Neural cell (in vitro differentiated cells): ENCODE measurements around the gene IL3. TPM values are rescaled to one million over a fixed set of nuclear protein-coding genes. Genes with fewer than 3 reads are reported as not detected.

Experiments
- H2AFZ ChIP-seq: fragments of 200-600, 300-800 bp; sonication (generic), shearing (Covaris generic); 2 replicates; pipeline ENCODE4 v1.6.0; 2014; ENCODE audit warnings: low read depth, mild to moderate bottlenecking, antibody characterized with exemption, low read length, moderate library complexity
- H3F3A ChIP-seq: fragments of 200-600 bp; shearing (Covaris generic); 2 replicates; pipeline ENCODE4 v1.6.1; 2016; ENCODE audit warnings: mild to moderate bottlenecking, moderate library complexity, mixed read lengths, antibody characterized with exemption, low read length; ENCODE audit not compliant: insufficient read depth, poor library complexity, severe bottlenecking
- H3K27ac ChIP-seq: fragments of 200-600, 300-800 bp; sonication (generic), shearing (Covaris generic); 2 replicates; pipeline ENCODE4 v1.5.1; 2014; ENCODE audit warnings: mild to moderate bottlenecking, low read length, moderate library complexity
- H3K27me3 ChIP-seq: fragments of 300-800, 200-600 bp; sonication (generic), shearing (Covaris generic); 2 replicates; pipeline ENCODE4 v1.6.0; 2014; ENCODE audit warnings: mild to moderate bottlenecking, low read depth, low read length, moderate library complexity; ENCODE audit not compliant: insufficient read depth
- H3K36me3 ChIP-seq: fragments of 300-800, 200-600 bp; sonication (generic), shearing (Covaris generic); 2 replicates; pipeline ENCODE4 v1.5.1; 2014; ENCODE audit warnings: mild to moderate bottlenecking, antibody characterized with exemption, low read length, moderate library complexity; ENCODE audit not compliant: insufficient read depth
- H3K4me2 ChIP-seq: fragments of 300-800, 200-600 bp; sonication (generic), shearing (Covaris generic); 2 replicates; pipeline ENCODE4 v1.6.0; 2014; ENCODE audit warnings: mild to moderate bottlenecking, low read length
- H3K4me3 ChIP-seq: fragments of 300-800, 200-600 bp; sonication (generic), shearing (Covaris generic); 2 replicates; pipeline ENCODE4 v1.5.1; 2014; ENCODE audit warnings: mild to moderate bottlenecking, low read length, moderate library complexity
- H3K79me2 ChIP-seq: fragments of 200-600 bp; shearing (Covaris generic); replicated peaks from 2 replicates; pipeline ENCODE4 v1.6.0; 2014; ENCODE audit warnings: mild to moderate bottlenecking, low read length, moderate library complexity; ENCODE audit not compliant: insufficient read depth
- H3K9ac ChIP-seq: fragments of 300-800, 200-600 bp; sonication (generic), shearing (Covaris generic); 2 replicates; pipeline ENCODE4 v1.6.1; 2016; ENCODE audit warnings: mild to moderate bottlenecking, low read length, mixed read lengths
- H3K9me2 ChIP-seq: fragments of 200-600 bp; shearing (Covaris generic); 2 replicates; pipeline ENCODE4 v1.6.1; 2016; ENCODE audit warnings: mild to moderate bottlenecking, low read length, mixed read lengths; ENCODE audit not compliant: insufficient read depth
- H3K9me3 ChIP-seq: fragments of 200-600, 300-800 bp; sonication (generic), shearing (Covaris generic); 2 replicates; pipeline ENCODE4 v1.6.1; 2016; ENCODE audit warnings: mild to moderate bottlenecking, mixed run types, low read length, moderate library complexity, mixed read lengths
- H4K20me1 ChIP-seq: fragments of 200-600 bp; shearing (Covaris generic); 2 replicates; pipeline ENCODE4 v1.6.1; 2016; ENCODE audit warnings: mild to moderate bottlenecking, mixed run types; ENCODE audit not compliant: insufficient read depth
- EP300 ChIP-seq: fragments of 450-650 bp; conservative IDR thresholded peaks from 2 replicates; pipeline ENCODE4 v1.6.1; 2014; ENCODE audit warnings: antibody characterized with exemption, mild to moderate bottlenecking, moderate library complexity; ENCODE audit not compliant: poor library complexity, severe bottlenecking
- EZH2 ChIP-seq: fragments of 200-600, 300-800 bp; shearing (Covaris generic), sonication (generic); IDR thresholded peaks from 2 replicates; pipeline ENCODE4 v1.6.1; 2014; ENCODE audit warnings: antibody characterized with exemption, low read length, borderline replicate concordance, mild to moderate bottlenecking; ENCODE audit not compliant: insufficient read depth, poor library complexity, severe bottlenecking
- MXI1 ChIP-seq: fragments of 450-650 bp; conservative IDR thresholded peaks from 2 replicates; pipeline ENCODE4 v1.6.1; 2014; ENCODE audit warnings: antibody characterized with exemption, mild to moderate bottlenecking; ENCODE audit not compliant: poor library complexity, severe bottlenecking
- POLR2AphosphoS5 ChIP-seq: IDR thresholded peaks from 2 replicates; pipeline ENCODE4 v1.6.1; 2012
- RAD21 ChIP-seq: fragments of 450-650 bp; conservative IDR thresholded peaks from 2 replicates; pipeline ENCODE4 v1.6.1; 2014; ENCODE audit warnings: antibody characterized with exemption, mild to moderate bottlenecking, moderate library complexity
- SMC3 ChIP-seq: fragments of 450-650 bp; conservative IDR thresholded peaks from 2 replicates; pipeline ENCODE4 v1.6.1; 2014; ENCODE audit warnings: antibody characterized with exemption, mild to moderate bottlenecking, moderate library complexity; ENCODE audit not compliant: poor library complexity
- TAF1 ChIP-seq: IDR thresholded peaks from 2 replicates; pipeline ENCODE4 v1.6.1; 2012; ENCODE audit warnings: low read depth
- polyA plus RNA-seq: library from polyadenylated mRNA; depleted of rRNA; stranded (reverse); fragments of >200 nt; gene quantifications from 2 replicates; pipeline ENCODE4 v1.2.3, GENCODE V29; 2014
- TF ChIP-seq, protein P1 (sequence below): IDR thresholded peaks from 2 replicates; pipeline ENCODE4 v1.6.1; 2012; ENCODE audit warnings: borderline replicate concordance
- TF ChIP-seq, protein P2 (sequence below): fragments of 450-650 bp; IDR thresholded peaks from 2 replicates; pipeline ENCODE4 v1.5.1; 2014; ENCODE audit warnings: antibody characterized with exemption, mild to moderate bottlenecking, moderate library complexity; ENCODE audit not compliant: poor library complexity, severe bottlenecking

Gene IL3
- polyA plus RNA-seq, 1 donor from 2014 or later = not detected

- H3K27me3 ChIP-seq = no peaks in the 10 kb centered on the region
- no peaks in the 10 kb centered on the region for H3K9me2 ChIP-seq
- H3F3A ChIP-seq = peaks cover 9% of the 10 kb centered on the region
- no peaks in the 10 kb centered on the region for H3K79me2 ChIP-seq
- no peak overlapping the region for H3K9ac ChIP-seq
- H3K9me3 ChIP-seq = no peaks in the 10 kb centered on the region
- H3K27ac ChIP-seq = no peak overlapping the region
- TF ChIP-seq EZH2 (no peak), EP300 (no peak), SMC3 (no peak), RAD21 (no peak)
- TF ChIP-seq, protein P1, sequence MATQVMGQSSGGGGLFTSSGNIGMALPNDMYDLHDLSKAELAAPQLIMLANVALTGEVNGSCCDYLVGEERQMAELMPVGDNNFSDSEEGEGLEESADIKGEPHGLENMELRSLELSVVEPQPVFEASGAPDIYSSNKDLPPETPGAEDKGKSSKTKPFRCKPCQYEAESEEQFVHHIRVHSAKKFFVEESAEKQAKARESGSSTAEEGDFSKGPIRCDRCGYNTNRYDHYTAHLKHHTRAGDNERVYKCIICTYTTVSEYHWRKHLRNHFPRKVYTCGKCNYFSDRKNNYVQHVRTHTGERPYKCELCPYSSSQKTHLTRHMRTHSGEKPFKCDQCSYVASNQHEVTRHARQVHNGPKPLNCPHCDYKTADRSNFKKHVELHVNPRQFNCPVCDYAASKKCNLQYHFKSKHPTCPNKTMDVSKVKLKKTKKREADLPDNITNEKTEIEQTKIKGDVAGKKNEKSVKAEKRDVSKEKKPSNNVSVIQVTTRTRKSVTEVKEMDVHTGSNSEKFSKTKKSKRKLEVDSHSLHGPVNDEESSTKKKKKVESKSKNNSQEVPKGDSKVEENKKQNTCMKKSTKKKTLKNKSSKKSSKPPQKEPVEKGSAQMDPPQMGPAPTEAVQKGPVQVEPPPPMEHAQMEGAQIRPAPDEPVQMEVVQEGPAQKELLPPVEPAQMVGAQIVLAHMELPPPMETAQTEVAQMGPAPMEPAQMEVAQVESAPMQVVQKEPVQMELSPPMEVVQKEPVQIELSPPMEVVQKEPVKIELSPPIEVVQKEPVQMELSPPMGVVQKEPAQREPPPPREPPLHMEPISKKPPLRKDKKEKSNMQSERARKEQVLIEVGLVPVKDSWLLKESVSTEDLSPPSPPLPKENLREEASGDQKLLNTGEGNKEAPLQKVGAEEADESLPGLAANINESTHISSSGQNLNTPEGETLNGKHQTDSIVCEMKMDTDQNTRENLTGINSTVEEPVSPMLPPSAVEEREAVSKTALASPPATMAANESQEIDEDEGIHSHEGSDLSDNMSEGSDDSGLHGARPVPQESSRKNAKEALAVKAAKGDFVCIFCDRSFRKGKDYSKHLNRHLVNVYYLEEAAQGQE = no peak
- H2AFZ ChIP-seq = no peak overlapping the region
- H3K36me3 ChIP-seq = no peaks in the 10 kb centered on the region
- no peak overlapping the region for H3K4me2 ChIP-seq
- no peaks in the 10 kb centered on the region for H4K20me1 ChIP-seq
- H3K4me3 ChIP-seq = no peak overlapping the region
Measured at GRCh38 chr5:132095077-132095410, 34.6 kb downstream of the IL3 start.

DNA sequence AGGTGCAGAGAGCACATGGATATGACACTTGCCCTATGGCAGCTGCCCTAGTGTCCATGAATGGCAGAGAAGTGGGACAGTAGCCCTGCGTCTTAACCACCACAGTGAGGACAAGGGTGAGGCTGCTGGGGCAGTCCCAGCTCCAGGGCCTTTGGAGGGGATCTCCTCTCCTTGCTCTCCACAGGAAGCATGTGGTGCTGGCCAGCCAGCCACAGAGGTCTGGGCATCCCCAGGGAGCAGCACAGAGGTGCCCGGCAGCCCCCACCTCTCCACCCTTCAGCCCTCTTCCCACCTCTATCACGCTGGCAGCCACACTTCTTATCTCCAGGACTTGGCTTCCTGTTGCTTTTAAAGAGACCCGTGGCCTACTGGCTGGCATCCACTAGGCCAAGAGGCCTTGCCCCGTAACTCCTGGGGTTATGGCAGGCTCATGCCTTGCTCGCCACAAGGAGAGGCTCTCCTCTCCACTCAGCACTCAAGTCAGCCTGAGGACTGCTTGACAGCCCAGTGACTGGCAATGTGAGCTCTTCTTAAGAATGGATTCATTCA, 35.0 kb downstream of the IL3 start:
- Histone ChIP-seq H4K20me1 (no peaks in the 10 kb centered on the region), H3K27me3 (no peaks in the 10 kb centered on the region), H3K4me3 (no peak overlapping the region), H3K9ac (no peak overlapping the region), H3K36me3 (no peaks in the 10 kb centered on the region), H3K79me2 (no peaks in the 10 kb centered on the region), H3F3A (peaks cover 9% of the 10 kb centered on the region), H3K9me2 (no peaks in the 10 kb centered on the region), H3K27ac (no peak overlapping the region), H2AFZ (no peak overlapping the region), H3K4me2 (no peak overlapping the region), H3K9me3 (no peaks in the 10 kb centered on the region)
- TF ChIP-seq RAD21 (no peak), EP300 (no peak), SMC3 (no peak), EZH2 (no peak), TAF1 (no peak), MXI1 (no peak), POLR2AphosphoS5 (no peak)
- TF ChIP-seq, protein P1 = no peak
- TF ChIP-seq, protein P2, sequence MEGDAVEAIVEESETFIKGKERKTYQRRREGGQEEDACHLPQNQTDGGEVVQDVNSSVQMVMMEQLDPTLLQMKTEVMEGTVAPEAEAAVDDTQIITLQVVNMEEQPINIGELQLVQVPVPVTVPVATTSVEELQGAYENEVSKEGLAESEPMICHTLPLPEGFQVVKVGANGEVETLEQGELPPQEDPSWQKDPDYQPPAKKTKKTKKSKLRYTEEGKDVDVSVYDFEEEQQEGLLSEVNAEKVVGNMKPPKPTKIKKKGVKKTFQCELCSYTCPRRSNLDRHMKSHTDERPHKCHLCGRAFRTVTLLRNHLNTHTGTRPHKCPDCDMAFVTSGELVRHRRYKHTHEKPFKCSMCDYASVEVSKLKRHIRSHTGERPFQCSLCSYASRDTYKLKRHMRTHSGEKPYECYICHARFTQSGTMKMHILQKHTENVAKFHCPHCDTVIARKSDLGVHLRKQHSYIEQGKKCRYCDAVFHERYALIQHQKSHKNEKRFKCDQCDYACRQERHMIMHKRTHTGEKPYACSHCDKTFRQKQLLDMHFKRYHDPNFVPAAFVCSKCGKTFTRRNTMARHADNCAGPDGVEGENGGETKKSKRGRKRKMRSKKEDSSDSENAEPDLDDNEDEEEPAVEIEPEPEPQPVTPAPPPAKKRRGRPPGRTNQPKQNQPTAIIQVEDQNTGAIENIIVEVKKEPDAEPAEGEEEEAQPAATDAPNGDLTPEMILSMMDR = no peak
